T-cell (primary cell): Measurements from ENCODE around the gene DLG5. TPM values are rescaled to one million over a fixed set of nuclear protein-coding genes. Genes with fewer than 3 reads are reported as not detected.

Source experiments
- ATAC-seq, 4 experiments: fragments of 200-7000 bp in 3 of 4; fragments of 150-1000 bp in 1 of 4; cut with Tn5 transposase; replicated peaks in 1 of 4; 1 replicate in 3 of 4; 2 replicates in 1 of 4; pipeline ENCODE4 v1.10.0; 2021; ENCODE audit warnings: moderate library complexity in 3 of 4, mild to moderate bottlenecking in 2 of 4, moderate number of reproducible peaks in 1 of 4
- CTCF ChIA-PET, 2 donors: fragments of 300-600 bp; sonication (Branson Sonifier 250); formaldehyde crosslinking; loops; one replicate each; lab custom pipeline; 2022; ENCODE audit warnings: antibody characterized with exemption in 2 of 2; lab: Charles Lee
- POLR2A ChIA-PET, 2 donors: fragments of 300-600 bp; sonication (Branson Sonifier 250); formaldehyde crosslinking; loops; one replicate each; lab custom pipeline; 2022; ENCODE audit warnings: antibody characterized with exemption in 2 of 2; lab: Charles Lee
- DNase-seq, 35 experiments: peaks; one replicate each; pipeline versions ENCODE4 v3.0.0 to v3.0.0-alpha.2; 2013 to 2023
- H3K27ac ChIP-seq: one replicate; pipeline ENCODE4 v1.5.1; 2013; ENCODE audit warnings: low read length
- H3K27me3 ChIP-seq, 2 experiments: replicated peaks in 1 of 2; 1 replicate in 1 of 2; 2 replicates in 1 of 2; pipeline versions ENCODE4 v1.6.1 to v1.7.0; 2013; ENCODE audit warnings: low read length in 1 of 2, mixed read lengths in 1 of 2; ENCODE audit not compliant: control insufficient read depth in 2 of 2, insufficient read depth in 2 of 2; ENCODE audit errors: extremely low read depth in 1 of 2
- H3K36me3 ChIP-seq, 2 donors: 1 replicate in 1 of 2; 2 replicates in 1 of 2; pipeline versions ENCODE4 v1.6.1 to v1.7.0; 2013; ENCODE audit warnings: low read length in 1 of 2; ENCODE audit not compliant: control insufficient read depth in 2 of 2, insufficient read depth in 1 of 2; ENCODE audit errors: extremely low read depth in 1 of 2
- H3K4me1 ChIP-seq, 2 experiments: 1 replicate in 1 of 2; 2 replicates in 1 of 2; pipeline versions ENCODE4 v1.6.1 to v1.7.0; 2013; ENCODE audit warnings: low read length in 2 of 2, mixed read lengths in 1 of 2; ENCODE audit not compliant: insufficient read depth in 2 of 2, control insufficient read depth in 1 of 2; ENCODE audit errors: extremely low read depth in 1 of 2
- H3K4me3 ChIP-seq, 2 donors: 1 replicate in 1 of 2; 2 replicates in 1 of 2; pipeline versions ENCODE4 v1.5.1 to v1.7.0; 2013; ENCODE audit warnings: mild to moderate bottlenecking in 2 of 2, low read length in 1 of 2, moderate library complexity in 1 of 2; ENCODE audit not compliant: control insufficient read depth in 1 of 2; ENCODE audit errors: extremely low read depth in 1 of 2
- H3K9me3 ChIP-seq: 2 replicates; pipeline ENCODE4 v1.7.0; 2013
- H3K27ac Mint-ChIP-seq, 2 donors: one replicate each; pipeline ENCODE4 v1.8.0; 2020 to 2021; ENCODE audit warnings: mild to moderate bottlenecking in 2 of 2, mixed read lengths in 2 of 2
- H3K27me3 Mint-ChIP-seq, 2 donors: one replicate each; pipeline ENCODE4 v1.8.0; 2021 to 2022; ENCODE audit warnings: mixed read lengths in 2 of 2
- H3K36me3 Mint-ChIP-seq: one replicate; pipeline ENCODE4 v1.8.0; 2021; ENCODE audit warnings: mixed read lengths
- H3K4me1 Mint-ChIP-seq, 3 donors: one replicate each; pipeline ENCODE4 v1.8.0; 2020 to 2022; ENCODE audit warnings: mixed read lengths in 3 of 3, mild to moderate bottlenecking in 1 of 3
- H3K4me3 Mint-ChIP-seq, 3 donors: one replicate each; pipeline ENCODE4 v1.8.0; 2020 to 2022; ENCODE audit warnings: mild to moderate bottlenecking in 3 of 3, mixed read lengths in 3 of 3, moderate library complexity in 3 of 3
- H3K9me3 Mint-ChIP-seq, 3 donors: one replicate each; pipeline ENCODE4 v1.8.0; 2020 to 2022; ENCODE audit warnings: mixed read lengths in 3 of 3
- WGBS: methylation state at CpG from one replicate; pipeline ENCODE4 v1.1.5; 2013; ENCODE audit warnings: missing lambda C conversion rate; ENCODE audit not compliant: insufficient coverage; 5-methylcytosine and 5-hydroxymethylcytosine counted together
- total RNA-seq, 35 experiments: library from RNA in 6 of 35; stranded (reverse) in 6 of 35; fragments of 120-200 nt in 1 of 35; gene quantifications; one replicate each; pipeline versions ENCODE4 v1.2.1 to v1.2.4 and lab custom pipeline; 2013 to 2026

The DLG5 gene
- total RNA-seq, 5 donors from 2014 or later (not counting 1 experiment from before 2014, with no cell fraction given), result 1.3 to 12.8 (median 3.5) TPM

GRCh38 chr10:77898323-77899079 lies 28.1 kb downstream of the DLG5 start:
- no peak overlapping the region for H3K4me3 Mint-ChIP-seq
- H3K27ac Mint-ChIP-seq, result no peak overlapping the region
- ChIA-PET POLR2A (interaction anchor here in 1 of 2 donors (0.5 kb wide), 1 partner anchor 225 kb away, joined by 12 read pairs; no protein-coding TSS in a partner anchor), CTCF (no interaction called here)
- peaks cover 0 to 5% of the 10 kb centered on the region in 2 experiments for H3K27me3 ChIP-seq
- ATAC-seq (no peak), DNase-seq (no peak)
- H3K36me3 ChIP-seq, result no peaks in the 10 kb centered on the region
- H3K9me3 Mint-ChIP-seq, result no peaks in the 10 kb centered on the region
- H3K4me1 ChIP-seq, result no peaks in the 10 kb centered on the region
- no peak overlapping the region for H3K4me3 ChIP-seq
- no peak overlapping the region for H3K27ac ChIP-seq
- H3K9me3 ChIP-seq, result no peaks in the 10 kb centered on the region
- H3K36me3 Mint-ChIP-seq, result no peaks in the 10 kb centered on the region
- WGBS, result 77% methylated on average over 16 of the region's 19 CpGs
- H3K4me1 Mint-ChIP-seq, result no peaks in the 10 kb centered on the region
- H3K27me3 Mint-ChIP-seq, result peaks cover 0 to 5% of the 10 kb centered on the region in 2 donors

- Histone ChIP-seq H3K4me3 (no peak overlapping the region), H3K4me1 (no peaks in the 10 kb centered on the region), H3K9me3 (no peaks in the 10 kb centered on the region), H3K36me3 (no peaks in the 10 kb centered on the region), H3K27me3 (peaks cover 0 to 5% of the 10 kb centered on the region in 2 experiments), H3K27ac (no peak overlapping the region)
- DNase-seq, result no peak
- Mint-ChIP-seq H3K36me3 (no peaks in the 10 kb centered on the region), H3K27me3 (peaks cover 0 to 5% of the 10 kb centered on the region in 2 donors), H3K9me3 (no peaks in the 10 kb centered on the region), H3K4me3 (no peak overlapping the region), H3K27ac (no peak overlapping the region), H3K4me1 (no peaks in the 10 kb centered on the region)
- CTCF ChIA-PET, result no interaction called here
- ATAC-seq, result no peak
- POLR2A ChIA-PET, result no interaction called here
- WGBS, result no CpG with 5 or more reads among the region's 3 CpGs
Observed at GRCh38 chr10:77896058-77896457, 30.5 kb downstream of the DLG5 start.

- no peak overlapping the region for H3K4me3 Mint-ChIP-seq
- DNase-seq (no peak), ATAC-seq (no peak)
- H3K27me3 Mint-ChIP-seq, result peaks cover 0 to 5% of the 10 kb centered on the region in 2 donors
- H3K4me1 Mint-ChIP-seq, result no peaks in the 10 kb centered on the region
- H3K36me3 Mint-ChIP-seq, result no peaks in the 10 kb centered on the region
- Histone ChIP-seq H3K36me3 (no peaks in the 10 kb centered on the region), H3K4me3 (no peak overlapping the region), H3K27me3 (peaks cover 0 to 2% of the 10 kb centered on the region in 2 experiments), H3K4me1 (no peaks in the 10 kb centered on the region), H3K27ac (no peak overlapping the region), H3K9me3 (no peaks in the 10 kb centered on the region)
- H3K27ac Mint-ChIP-seq, result no peak overlapping the region
- POLR2A ChIA-PET, result no interaction called here
- WGBS, result 0% methylated on average over 1 of the region's 3 CpGs
- CTCF ChIA-PET, result interaction anchor here in 1 of 2 donors (0.6 kb wide), 1 partner anchor 81 kb away, joined by 4 read pairs; no protein-coding TSS in a partner anchor
- H3K9me3 Mint-ChIP-seq, result no peaks in the 10 kb centered on the region
Observed at GRCh38 chr10:77894058-77894457, 32.5 kb downstream of the DLG5 start.

- CTCF ChIA-PET, result no interaction called here
- DNase-seq (no peak), ATAC-seq (no peak)
- POLR2A ChIA-PET, result interaction anchor here in 1 of 2 donors (0.6 kb wide), 1 partner anchor 65 kb away, joined by 3 read pairs; no protein-coding TSS in a partner anchor
- Mint-ChIP-seq H3K27me3 (peaks cover 0 to 5% of the 10 kb centered on the region in 2 donors), H3K27ac (no peak overlapping the region), H3K4me3 (no peak overlapping the region), H3K4me1 (no peaks in the 10 kb centered on the region), H3K9me3 (no peaks in the 10 kb centered on the region), H3K36me3 (no peaks in the 10 kb centered on the region)
- WGBS, result 95% methylated on average over 6 of the region's 8 CpGs
- Histone ChIP-seq H3K4me3 (no peak overlapping the region), H3K9me3 (no peaks in the 10 kb centered on the region), H3K27ac (no peak overlapping the region), H3K4me1 (no peaks in the 10 kb centered on the region), H3K36me3 (no peaks in the 10 kb centered on the region), H3K27me3 (no peaks in the 10 kb centered on the region)
Observed at GRCh38 chr10:77893386-77893785, 33.2 kb downstream of the DLG5 start.

GRCh38 chr10:77892761-77893160 lies 33.8 kb downstream of the DLG5 start:
- H3K27ac ChIP-seq, result no peak overlapping the region
- POLR2A ChIA-PET, result interaction anchor here in 1 of 2 donors (0.6 kb wide), 1 partner anchor 65 kb away, joined by 3 read pairs; no protein-coding TSS in a partner anchor
- WGBS, result 100% methylated on average over 2 of the region's 5 CpGs
- no peaks in the 10 kb centered on the region for H3K36me3 ChIP-seq
- no peak overlapping the region for H3K27ac Mint-ChIP-seq
- no peaks in the 10 kb centered on the region for H3K9me3 ChIP-seq
- no peaks in the 10 kb centered on the region for H3K4me1 ChIP-seq
- DNase-seq (no peak), ATAC-seq (no peak)
- H3K4me3 Mint-ChIP-seq, result no peak overlapping the region
- no peak overlapping the region for H3K4me3 ChIP-seq
- H3K9me3 Mint-ChIP-seq, result no peaks in the 10 kb centered on the region
- no peaks in the 10 kb centered on the region for H3K4me1 Mint-ChIP-seq
- CTCF ChIA-PET, result no interaction called here
- H3K27me3 Mint-ChIP-seq, result peaks cover 0 to 5% of the 10 kb centered on the region in 2 donors
- H3K27me3 ChIP-seq, result no peaks in the 10 kb centered on the region
- H3K36me3 Mint-ChIP-seq, result no peaks in the 10 kb centered on the region

GRCh38 chr10:77892021-77892739 lies 34.4 kb downstream of the DLG5 start:
- H3K27ac Mint-ChIP-seq, result no peak overlapping the region
- 98% methylated on average over 7 of the region's 8 CpGs for WGBS
- no peak for DNase-seq
- Histone ChIP-seq H3K4me3 (no peak overlapping the region), H3K4me1 (no peaks in the 10 kb centered on the region), H3K36me3 (no peaks in the 10 kb centered on the region), H3K27me3 (no peaks in the 10 kb centered on the region), H3K9me3 (no peaks in the 10 kb centered on the region), H3K27ac (no peak overlapping the region)
- POLR2A ChIA-PET, result no interaction called here
- peaks cover 0 to 5% of the 10 kb centered on the region in 2 donors for H3K27me3 Mint-ChIP-seq
- no peaks in the 10 kb centered on the region for H3K4me1 Mint-ChIP-seq
- H3K36me3 Mint-ChIP-seq, result no peaks in the 10 kb centered on the region
- H3K4me3 Mint-ChIP-seq, result no peak overlapping the region
- no peak for ATAC-seq
- H3K9me3 Mint-ChIP-seq, result no peaks in the 10 kb centered on the region
- CTCF ChIA-PET, result no interaction called here
